ENCODE results near the gene EPB41L1.
A peak's percentile ranks its signal among the peaks of the same experiment; 100 is the strongest.

EPB41L1 gene

GRCh38 chr20:36157610-36158009 lies 3.1 kb downstream of the EPB41L1 start:
- DNase-seq: no peak

GRCh38 chr20:36158160-36158741 lies 3.7 kb downstream of the EPB41L1 start:
- DNase-seq: no peak

- DNase-seq: no peak
These were observed 5.3 kb downstream of the EPB41L1 start for GRCh38 chr20:36159833-36160232.

- no peak for DNase-seq
These were observed 7.9 kb downstream of the EPB41L1 start for GRCh38 chr20:36162272-36162966.

- no peak for DNase-seq
These were observed 13.5 kb downstream of the EPB41L1 start for GRCh38 chr20:36167902-36168503.

- no peak for DNase-seq
These were observed 16.1 kb downstream of the EPB41L1 start for GRCh38 chr20:36170542-36171215.

- DNase-seq: peak; percentile 31
These were observed 19.0 kb downstream of the EPB41L1 start for GRCh38 chr20:36173451-36173933.

- DNase-seq: no peak
These were observed 20.5 kb downstream of the EPB41L1 start for GRCh38 chr20:36175016-36175415.

GRCh38 chr20:36175475-36175995 lies 21.0 kb downstream of the EPB41L1 start:
- DNase-seq: no peak

GRCh38 chr20:36177716-36178115 lies 23.2 kb downstream of the EPB41L1 start:
- no peak for DNase-seq

GRCh38 chr20:36179170-36179945 lies 24.8 kb downstream of the EPB41L1 start:
- no peak for DNase-seq

GRCh38 chr20:36180323-36180722 lies 25.8 kb downstream of the EPB41L1 start:
- DNase-seq: no peak

- peak; percentile 66 for DNase-seq
These were observed 27.5 kb downstream of the EPB41L1 start for GRCh38 chr20:36181934-36182603.

GRCh38 chr20:36182604-36183154 lies 28.1 kb downstream of the EPB41L1 start:
- DNase-seq: no peak

- DNase-seq: no peak
These were observed 28.8 kb downstream of the EPB41L1 start for GRCh38 chr20:36183155-36183944.

- no peak for DNase-seq
These were observed 30.6 kb downstream of the EPB41L1 start for GRCh38 chr20:36184816-36185776.

GRCh38 chr20:36193977-36194712 lies 39.6 kb downstream of the EPB41L1 start:
- DNase-seq: no peak

GRCh38 chr20:36196676-36197075 lies 42.1 kb downstream of the EPB41L1 start:
- DNase-seq: no peak

GRCh38 chr20:36197271-36197670 lies 42.7 kb downstream of the EPB41L1 start:
- no peak for DNase-seq
